OCI-LY3 (cell line): Measurements from ENCODE around the gene NCKAP5.

Source experiments
- CTCF ChIP-seq: fragments of 200-600, 300-600 bp; sonication (generic); IDR thresholded peaks from 2 replicates; pipeline ENCODE4 v1.5.1; 2014; ENCODE audit warnings: antibody characterized with exemption, low read length, low read depth
- EZH2phosphoT487 ChIP-seq: fragments of 200-600 bp; shearing (Covaris generic); IDR thresholded peaks from 2 replicates; pipeline ENCODE4 v1.6.1; 2018; ENCODE audit warnings: antibody characterized with exemption, mixed run types, low read depth

DNA sequence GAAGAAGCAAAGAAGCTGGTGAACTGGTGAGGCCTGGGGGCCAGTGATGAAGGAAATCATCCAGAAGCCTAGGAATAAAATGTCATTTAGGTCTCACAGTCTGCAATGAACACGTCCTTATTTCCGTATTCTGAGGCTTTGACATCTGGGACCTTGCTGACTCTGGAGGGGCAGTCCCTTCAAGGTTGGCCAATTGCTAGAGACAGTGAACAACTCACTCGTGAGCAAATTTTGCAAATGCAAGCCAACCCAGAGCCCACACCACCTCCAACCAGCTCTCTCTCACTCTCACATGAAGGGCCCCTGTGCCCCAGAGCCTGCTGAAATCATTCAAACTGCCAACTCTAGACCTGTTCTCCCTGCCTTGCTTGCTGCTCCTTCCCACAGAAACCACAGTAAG, 619.2 kb downstream of the NCKAP5 start:
- TF ChIP-seq CTCF (no peak), EZH2phosphoT487 (no peak)
